ENCODE results near the gene TADA2A.

DNA sequence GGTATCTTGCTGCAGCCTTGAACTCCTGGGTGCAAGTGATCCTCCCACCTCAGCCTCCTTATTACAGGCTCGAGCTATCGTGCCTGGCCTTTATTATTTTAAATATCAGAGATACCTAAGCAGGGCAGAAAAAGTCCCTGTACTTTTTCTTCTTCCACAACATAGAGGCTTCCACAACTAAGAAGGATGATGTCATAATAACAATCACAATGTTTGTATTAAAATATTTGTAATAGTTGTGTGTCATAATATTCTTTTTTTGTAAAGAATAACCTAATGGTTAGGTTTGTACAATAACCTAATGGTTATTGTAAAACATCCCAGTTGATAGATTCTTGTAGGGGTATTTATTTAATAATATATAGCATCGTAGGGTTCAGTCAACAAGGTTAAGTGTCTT lies 56.4 kb downstream of the TADA2A start:
- TF ChIP-seq, protein P1, sequence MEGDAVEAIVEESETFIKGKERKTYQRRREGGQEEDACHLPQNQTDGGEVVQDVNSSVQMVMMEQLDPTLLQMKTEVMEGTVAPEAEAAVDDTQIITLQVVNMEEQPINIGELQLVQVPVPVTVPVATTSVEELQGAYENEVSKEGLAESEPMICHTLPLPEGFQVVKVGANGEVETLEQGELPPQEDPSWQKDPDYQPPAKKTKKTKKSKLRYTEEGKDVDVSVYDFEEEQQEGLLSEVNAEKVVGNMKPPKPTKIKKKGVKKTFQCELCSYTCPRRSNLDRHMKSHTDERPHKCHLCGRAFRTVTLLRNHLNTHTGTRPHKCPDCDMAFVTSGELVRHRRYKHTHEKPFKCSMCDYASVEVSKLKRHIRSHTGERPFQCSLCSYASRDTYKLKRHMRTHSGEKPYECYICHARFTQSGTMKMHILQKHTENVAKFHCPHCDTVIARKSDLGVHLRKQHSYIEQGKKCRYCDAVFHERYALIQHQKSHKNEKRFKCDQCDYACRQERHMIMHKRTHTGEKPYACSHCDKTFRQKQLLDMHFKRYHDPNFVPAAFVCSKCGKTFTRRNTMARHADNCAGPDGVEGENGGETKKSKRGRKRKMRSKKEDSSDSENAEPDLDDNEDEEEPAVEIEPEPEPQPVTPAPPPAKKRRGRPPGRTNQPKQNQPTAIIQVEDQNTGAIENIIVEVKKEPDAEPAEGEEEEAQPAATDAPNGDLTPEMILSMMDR (IDR thresholded peaks at IDR 0.05; ENCODE audit: control extremely low read depth in 1 of 3, insufficient read depth in 1 of 3, low read depth in 1 of 3, low read length in 3 of 3) = no peak
- no peak for TF ChIP-seq POLR2AphosphoS5 (IDR thresholded peaks at IDR 0.05; ENCODE audit: low read depth, low read length)
- TF ChIP-seq MAFK (IDR thresholded peaks at IDR 0.05; ENCODE audit: low read depth, low read length) = no peak
- no peak for TF ChIP-seq TEAD4 (IDR thresholded peaks at IDR 0.05; ENCODE audit: low read depth, low read length)
- no peak for TF ChIP-seq CBX5 (IDR thresholded peaks at IDR 0.05; ENCODE audit: low read depth, low read length)
- TF ChIP-seq SIN3A (conservative IDR thresholded peaks at IDR 0.05 in 1 of 2, IDR thresholded peaks at IDR 0.05 in 1 of 2; ENCODE audit: low read depth in 1 of 2, low read length in 2 of 2) = no peak
- TF ChIP-seq SRF (IDR thresholded peaks at IDR 0.05; ENCODE audit: low read depth, low read length) = no peak
- no peak for TF ChIP-seq EZH2 (IDR thresholded peaks at IDR 0.05; ENCODE audit: low read depth, low read length, severe bottlenecking)
